ENCODE measurements around the gene SKAP2. TPM values are rescaled to one million over a fixed set of nuclear protein-coding genes. Genes with fewer than 3 reads are reported as not detected.
A peak's percentile ranks its signal among the peaks of the same experiment; 100 is the strongest.

The SKAP2 gene
- total and polyA plus RNA-seq, 12 donors: 7.3 to 123 (median 50.1) TPM

GRCh38 chr7:26690135-26690805 lies 174.1 kb downstream of the SKAP2 start:
- intact Hi-C loops (cut with DNase I): no loop called here
- no peak for TF ChIP-seq CTCF (IDR thresholded peaks at IDR 0.05)
- TF ChIP-seq POLR2A (IDR thresholded peaks at IDR 0.05): no peak
- Histone ChIP-seq H3K4me3 (no peak overlapping the region), H3K27me3 (no peaks in the 10 kb centered on the region), H3K9me3 (replicated peaks in 1 of 3) (no peaks in the 10 kb centered on the region), H3K36me3 (replicated peaks in 1 of 2) (no peaks in the 10 kb centered on the region), H3K4me1 (replicated peaks in 1 of 2) (peaks cover 4 to 27% of the 10 kb centered on the region in 2 donors), H3K27ac (no peak overlapping the region)
- WGBS, 4 donors: 76 to 92% (median 86%) methylated on average over 2 of the region's 2 CpGs
- DNase-seq: no peak

- Histone ChIP-seq H3K4me1 (replicated peaks in 1 of 2) (peaks cover 4 to 27% of the 10 kb centered on the region in 2 donors), H3K27ac (no peak overlapping the region), H3K27me3 (no peaks in the 10 kb centered on the region), H3K4me3 (no peak overlapping the region), H3K36me3 (replicated peaks in 1 of 2) (no peaks in the 10 kb centered on the region), H3K9me3 (replicated peaks in 1 of 3) (no peaks in the 10 kb centered on the region)
- TF ChIP-seq CTCF (IDR thresholded peaks at IDR 0.05): no peak
- no peak for TF ChIP-seq POLR2A (IDR thresholded peaks at IDR 0.05)
- 49 to 63% (median 54%) methylated on average over 4 of the region's 4 CpGs for WGBS, 4 donors
- intact Hi-C loops (cut with DNase I): no loop called here
- no peak for DNase-seq
Measured at GRCh38 chr7:26688936-26689506, 175.4 kb downstream of the SKAP2 start.

- Histone ChIP-seq H3K36me3 (replicated peaks in 1 of 2) (no peaks in the 10 kb centered on the region), H3K9me3 (replicated peaks in 1 of 3) (no peaks in the 10 kb centered on the region), H3K27me3 (no peaks in the 10 kb centered on the region), H3K4me3 (no peak overlapping the region), H3K27ac (no peak overlapping the region), H3K4me1 (replicated peaks in 1 of 2) (peaks cover 4 to 27% of the 10 kb centered on the region in 2 donors)
- DNase-seq: no peak
- intact Hi-C loops (cut with DNase I): no loop called here
- TF ChIP-seq POLR2A (IDR thresholded peaks at IDR 0.05) (no peak), CTCF (IDR thresholded peaks at IDR 0.05) (no peak)
Measured at GRCh38 chr7:26688388-26688787, 176.0 kb downstream of the SKAP2 start.

GRCh38 chr7:26687032-26687431 lies 177.4 kb downstream of the SKAP2 start:
- Histone ChIP-seq H3K4me1 (replicated peaks in 1 of 2) (peaks cover 4 to 27% of the 10 kb centered on the region in 2 donors), H3K4me3 (no peak overlapping the region), H3K9me3 (replicated peaks in 1 of 3) (no peaks in the 10 kb centered on the region), H3K27me3 (no peaks in the 10 kb centered on the region), H3K27ac (peak overlapping the region in 2 of 5 donors; percentile 41 to 69), H3K36me3 (replicated peaks in 1 of 2) (no peaks in the 10 kb centered on the region)
- no peak for DNase-seq
- 65 to 74% (median 72%) methylated on average over 4 of the region's 4 CpGs for WGBS, 4 donors
- TF ChIP-seq POLR2A (IDR thresholded peaks at IDR 0.05) (no peak), CTCF (IDR thresholded peaks at IDR 0.05) (no peak)
- intact Hi-C loops (cut with DNase I): no loop called here

All from adrenal gland (tissue), 12 donors.